ENCODE measurements around the gene YTHDF1.
"Not testable (repeated sequence)": the region's sequence is repeated elsewhere in the genome, so short reads cannot be mapped to it uniquely, and the experiment has no call there.

The YTHDF1 gene

GRCh38 chr20:63226042-63226943, 10.4 kb upstream of the YTHDF1 start:
- FAIRE-seq = no peak

DNA sequence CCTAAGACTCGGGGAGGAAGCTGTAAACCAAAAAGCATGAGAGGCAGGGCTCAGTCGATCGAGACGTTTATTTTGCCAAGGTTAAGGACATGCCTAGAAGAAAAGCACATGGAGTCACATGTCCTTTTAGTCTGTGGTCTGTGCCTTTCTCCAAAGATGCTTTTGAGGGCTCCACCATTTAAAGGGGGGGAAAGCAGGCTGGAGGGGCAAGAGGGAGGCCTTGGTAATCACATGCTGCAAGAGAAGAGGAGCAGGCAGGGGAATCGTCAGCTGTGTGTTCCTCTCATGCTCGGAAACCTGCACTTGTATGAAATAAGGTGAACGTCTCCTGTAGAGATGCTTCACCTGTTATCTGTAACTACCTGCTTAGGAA, 9.1 kb upstream of the YTHDF1 start:
- FAIRE-seq = no peak

GRCh38 chr20:63224412-63225081, 8.6 kb upstream of the YTHDF1 start:
- FAIRE-seq = no peak

- no peak for FAIRE-seq
These were observed 7.9 kb upstream of the YTHDF1 start for GRCh38 chr20:63223826-63224207.

DNA sequence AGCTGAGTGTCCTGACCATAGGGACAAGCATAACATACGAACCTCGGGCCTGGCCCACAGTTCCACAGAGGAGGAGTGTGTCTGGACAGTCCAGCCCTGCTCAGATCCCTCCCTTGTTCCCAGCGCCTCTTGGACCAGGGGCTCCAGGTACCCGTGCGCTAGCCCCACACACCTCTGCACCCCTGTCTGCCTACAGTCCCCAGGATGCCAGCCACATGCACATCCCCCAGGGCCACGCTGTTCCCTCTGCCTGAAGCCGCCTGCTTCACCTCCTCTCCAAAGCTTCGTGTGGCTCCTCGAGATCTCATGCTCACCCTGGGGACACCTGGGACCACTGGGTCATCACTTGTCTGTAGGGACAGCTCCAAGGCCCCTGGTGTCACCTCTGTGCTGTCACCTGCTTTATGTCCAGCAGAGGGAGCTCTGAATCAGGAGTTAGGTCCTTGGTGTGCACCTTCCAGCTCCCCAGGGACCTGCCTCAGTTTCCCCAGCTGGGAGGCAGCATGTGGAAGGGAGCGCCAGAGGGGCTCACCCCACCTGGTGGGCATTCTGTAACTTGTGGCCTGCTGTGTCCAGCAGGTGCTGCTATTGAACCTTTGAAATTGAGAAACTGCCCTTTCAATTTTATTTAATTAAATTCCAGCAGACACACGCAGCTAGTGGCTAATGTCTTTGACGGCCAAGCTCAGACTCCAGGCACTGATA, 7.3 kb upstream of the YTHDF1 start:
- FAIRE-seq = no peak

GRCh38 chr20:63222541-63222940, 6.6 kb upstream of the YTHDF1 start:
- no peak for FAIRE-seq

- not testable (repeated sequence) for FAIRE-seq
These were observed 5.6 kb upstream of the YTHDF1 start for GRCh38 chr20:63221400-63222053.

DNA sequence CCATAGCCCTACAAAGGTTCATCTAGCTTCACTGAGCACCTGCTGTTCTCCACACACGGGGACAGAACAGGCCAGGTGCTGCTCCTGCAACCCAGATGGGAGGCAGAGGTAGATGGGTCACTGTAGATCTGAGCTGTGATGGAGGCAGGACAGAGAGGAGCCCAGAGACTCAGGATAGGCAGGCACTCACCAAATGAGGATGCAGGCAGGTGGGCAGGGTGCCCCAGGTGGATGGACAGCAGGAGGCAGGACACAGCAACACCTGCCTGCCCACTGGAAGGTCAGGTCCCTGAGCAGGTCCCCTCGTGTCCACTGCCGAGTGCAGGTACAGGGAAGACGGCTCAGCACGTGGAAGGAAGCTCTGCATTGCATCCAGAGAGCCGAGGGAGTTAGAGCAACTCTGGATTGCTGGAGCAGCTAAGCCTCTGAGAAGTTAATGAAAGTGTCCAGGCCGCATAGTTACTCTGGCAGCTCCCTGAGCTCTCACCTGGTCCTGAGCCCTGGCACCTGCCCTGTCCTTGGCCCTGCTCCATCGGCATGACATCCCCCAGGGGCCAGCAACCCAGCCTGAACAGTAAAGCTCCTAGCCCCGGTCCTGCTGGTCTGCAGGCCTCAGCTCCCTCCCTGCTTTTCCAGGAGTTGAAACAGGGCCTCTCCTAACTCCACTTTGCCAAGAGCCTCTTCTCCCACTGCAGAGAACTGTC, 4.9 kb upstream of the YTHDF1 start:
- no peak for FAIRE-seq

DNA sequence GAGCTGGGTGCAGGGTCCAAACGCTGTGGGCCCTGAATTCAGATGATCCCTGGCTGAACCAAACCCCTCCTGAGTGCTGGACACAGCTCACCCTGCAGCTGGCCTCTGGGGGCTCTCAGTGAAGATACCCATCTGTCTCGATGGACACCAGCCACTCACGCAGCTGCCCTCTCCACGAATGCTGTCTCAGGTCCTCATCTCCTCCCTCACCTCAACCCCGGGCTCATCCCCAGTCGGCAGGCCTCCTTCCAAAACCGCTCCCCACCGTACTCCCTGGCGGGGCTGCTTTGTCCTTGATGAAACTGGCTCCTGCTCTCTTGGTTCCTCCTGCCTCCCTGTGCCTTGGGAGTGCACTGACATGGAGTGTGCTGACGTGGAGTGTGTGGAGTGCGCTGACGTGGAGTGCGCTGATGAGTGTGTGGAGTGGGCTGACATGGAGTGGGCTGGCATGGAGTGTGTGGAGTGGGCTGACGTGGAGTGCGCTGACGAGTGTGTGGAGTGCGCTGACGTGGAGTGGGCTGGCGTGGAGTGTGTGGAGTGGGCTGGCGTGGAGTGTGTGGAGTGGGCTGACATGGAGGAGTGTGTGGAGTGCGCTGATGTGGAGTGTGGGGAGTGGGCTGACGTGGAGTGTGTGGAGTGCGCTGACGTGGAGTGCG, 4.1 kb upstream of the YTHDF1 start:
- FAIRE-seq = no peak

DNA sequence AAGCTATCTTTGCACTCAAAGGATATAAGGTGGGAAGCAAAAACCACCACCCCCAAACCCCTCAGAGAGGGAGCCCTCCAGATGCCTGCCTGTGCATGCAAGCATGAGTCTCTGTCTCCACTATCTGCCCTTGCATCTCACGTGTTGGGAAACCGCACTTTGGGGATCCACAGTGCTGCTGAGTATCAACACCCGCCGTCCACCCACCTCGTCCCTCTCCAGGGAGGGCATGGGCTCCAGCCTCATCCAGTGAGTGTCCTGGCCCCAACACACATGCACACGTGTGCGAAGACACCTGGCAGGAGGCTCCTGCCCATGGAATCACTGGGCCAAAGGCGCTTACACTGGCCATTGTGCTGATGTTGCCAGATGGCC, 3.5 kb upstream of the YTHDF1 start:
- no peak for FAIRE-seq

GRCh38 chr20:63218701-63219446, 2.9 kb upstream of the YTHDF1 start:
- no peak for FAIRE-seq

DNA sequence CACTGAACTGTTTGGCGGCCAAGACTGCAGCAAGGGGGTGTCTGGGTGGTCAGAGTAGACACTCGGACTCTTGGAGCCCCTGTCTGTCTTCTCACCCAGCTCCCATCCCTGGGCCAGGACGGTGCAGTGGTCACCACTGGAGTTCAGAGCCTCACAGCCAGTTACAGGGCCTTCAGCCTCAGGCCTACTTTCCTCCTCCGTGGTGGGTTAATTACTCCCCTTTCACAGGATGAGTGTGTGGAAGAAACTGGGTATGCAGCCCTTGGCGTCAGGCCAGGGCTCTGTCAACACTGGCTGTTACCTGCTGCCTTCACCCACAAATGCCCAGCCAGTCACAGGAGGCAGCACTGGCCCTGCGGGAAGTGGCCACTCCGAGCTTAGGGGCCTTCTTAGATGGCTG, 1.8 kb upstream of the YTHDF1 start:
- no peak for FAIRE-seq

GRCh38 chr20:63216849-63217471, 1.0 kb upstream of the YTHDF1 start:
- FAIRE-seq = no peak

- FAIRE-seq = no peak
These were observed 560 bp downstream of the YTHDF1 start for GRCh38 chr20:63215101-63216040.

DNA sequence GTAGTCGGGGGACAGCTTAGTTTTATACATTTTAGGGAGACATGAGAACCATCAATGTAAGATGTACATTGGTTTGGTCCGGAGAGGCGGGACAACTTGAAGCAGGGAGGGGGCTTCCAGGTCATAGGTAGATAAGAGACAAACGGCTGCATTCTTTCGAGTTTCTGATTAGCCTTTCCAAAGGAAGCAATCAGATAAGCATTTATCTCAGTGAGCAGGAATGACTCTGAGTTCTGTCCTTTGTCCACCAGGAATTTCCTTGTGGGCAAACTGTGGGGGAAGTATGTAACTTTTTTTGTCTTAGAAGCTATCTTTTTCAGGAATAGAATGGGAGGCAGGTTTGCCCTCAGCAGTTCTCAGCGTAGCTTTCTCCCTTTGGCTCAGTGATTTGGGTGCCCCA, 1.4 kb downstream of the YTHDF1 start:
- no peak for FAIRE-seq

DNA sequence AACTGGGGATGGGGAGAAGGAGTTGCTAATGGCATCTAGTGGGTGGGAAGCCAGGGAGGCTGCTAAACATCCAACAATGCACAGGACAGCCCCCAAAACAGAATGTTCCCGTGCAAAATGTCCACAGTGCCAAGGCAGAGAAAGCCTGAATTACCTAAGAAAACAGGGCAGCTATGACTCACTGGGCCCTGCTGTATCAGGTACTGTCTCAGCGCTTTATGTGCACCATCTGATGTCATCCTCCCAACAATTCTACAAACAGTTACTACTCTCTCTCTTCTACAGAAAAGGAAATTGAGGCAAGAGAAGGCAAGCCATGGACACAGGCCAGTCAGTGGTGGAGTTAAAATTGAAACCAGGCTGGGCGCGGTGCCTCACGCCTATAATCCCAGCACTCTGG, 3.1 kb downstream of the YTHDF1 start:
- FAIRE-seq = no peak

GRCh38 chr20:63212393-63212730, 3.6 kb downstream of the YTHDF1 start:
- FAIRE-seq = no peak

- FAIRE-seq = no peak
These were observed 5.8 kb downstream of the YTHDF1 start for GRCh38 chr20:63210011-63210605.

GRCh38 chr20:63208346-63208909, 7.5 kb downstream of the YTHDF1 start:
- FAIRE-seq = no peak

Measured in TTC549 (cell line).